ENCODE results near the gene MUC20.
"Not testable (repeated sequence)": the region's sequence is repeated elsewhere in the genome, so short reads cannot be mapped to it uniquely, and the experiment has no call there.

Gene MUC20

DNA sequence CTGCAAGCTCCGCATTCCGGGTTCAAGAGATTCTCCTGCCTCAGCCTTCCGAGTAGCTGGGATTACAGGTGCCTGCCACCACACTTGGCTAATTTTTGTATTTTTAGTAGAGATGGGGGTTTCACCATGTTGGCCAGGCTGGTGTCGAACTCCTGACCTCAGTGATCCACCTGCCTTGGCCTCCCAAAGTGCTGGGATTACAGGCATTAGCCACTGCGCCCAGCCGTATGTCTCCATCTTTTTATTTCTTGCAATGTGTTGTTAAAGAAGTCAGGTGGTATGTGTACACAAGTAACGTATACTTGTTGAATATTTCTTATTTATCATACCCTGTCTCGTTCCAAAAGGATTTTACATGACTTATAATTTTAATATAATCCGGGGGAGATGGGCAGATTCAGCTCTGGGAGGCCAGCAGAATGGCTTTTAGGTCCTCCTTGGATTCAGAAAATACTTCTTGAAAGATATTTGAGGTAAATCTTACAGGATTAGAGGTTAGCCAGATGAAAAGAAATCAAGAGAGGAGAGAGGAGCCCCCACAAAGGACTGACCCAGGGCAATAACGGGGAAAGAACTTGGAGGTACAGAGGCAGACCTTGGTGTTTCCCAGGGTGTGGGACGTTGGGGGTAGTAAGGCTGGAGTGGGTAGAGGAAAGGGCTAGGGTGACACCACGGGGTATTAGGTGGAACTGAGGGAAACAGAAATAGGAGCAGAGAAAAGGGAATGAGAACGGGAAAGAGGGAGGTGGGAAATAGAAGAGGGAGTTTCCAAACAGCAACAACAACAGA, 27.2 kb upstream of the MUC20 start:
- DNase-seq = no peak

GRCh38 chr3:195694217-195695076, 26.3 kb upstream of the MUC20 start:
- not testable (repeated sequence) for DNase-seq

DNA sequence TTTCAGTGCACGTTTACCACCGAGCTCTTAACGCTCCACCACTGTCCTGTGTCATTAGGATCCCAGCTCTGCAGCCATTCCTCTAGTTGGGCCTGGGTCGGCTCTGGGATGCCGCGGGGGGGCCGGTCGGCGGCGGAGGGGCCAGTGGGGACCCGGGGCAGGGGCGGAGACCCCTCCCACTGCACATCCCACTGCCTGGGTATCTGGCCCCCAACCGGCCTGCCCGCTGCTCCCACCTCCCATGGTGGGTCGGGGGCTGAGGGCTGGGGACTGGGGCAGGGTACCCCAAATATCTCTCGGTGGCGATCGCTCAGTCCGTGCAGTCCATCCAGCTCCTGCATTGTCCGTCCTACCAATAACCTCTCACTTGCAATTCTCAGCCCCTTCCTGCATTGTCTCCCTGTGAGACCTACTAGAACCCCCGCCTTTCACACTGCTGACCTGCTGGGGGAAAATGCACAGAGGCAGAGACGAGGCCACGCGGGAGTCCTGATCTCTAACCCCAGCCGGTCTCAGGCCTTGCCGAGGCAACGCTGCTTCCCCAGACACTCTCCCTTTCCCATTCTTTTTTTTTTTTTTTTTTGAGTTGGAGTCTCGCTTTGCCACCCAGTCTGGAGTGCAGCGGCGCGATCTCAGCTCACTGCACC, 24.0 kb upstream of the MUC20 start:
- no peak for DNase-seq

GRCh38 chr3:195697582-195698324, 23.0 kb upstream of the MUC20 start:
- no peak for DNase-seq

DNA sequence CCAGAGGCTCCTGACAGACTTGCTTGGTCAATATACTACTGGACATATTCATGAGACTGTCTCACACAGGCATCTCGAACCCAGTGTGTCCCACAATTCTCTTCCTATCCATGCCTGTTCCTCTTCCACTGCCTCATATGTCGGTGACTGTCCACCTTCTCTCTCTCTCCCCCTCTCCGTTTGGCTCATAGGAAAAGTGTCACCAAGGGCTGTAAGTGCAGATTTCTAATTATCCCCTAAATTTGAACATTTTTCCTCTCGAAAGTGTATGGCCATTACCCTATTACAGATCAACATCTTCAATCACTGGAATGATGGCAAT, 22.5 kb upstream of the MUC20 start:
- no peak for DNase-seq

DNA sequence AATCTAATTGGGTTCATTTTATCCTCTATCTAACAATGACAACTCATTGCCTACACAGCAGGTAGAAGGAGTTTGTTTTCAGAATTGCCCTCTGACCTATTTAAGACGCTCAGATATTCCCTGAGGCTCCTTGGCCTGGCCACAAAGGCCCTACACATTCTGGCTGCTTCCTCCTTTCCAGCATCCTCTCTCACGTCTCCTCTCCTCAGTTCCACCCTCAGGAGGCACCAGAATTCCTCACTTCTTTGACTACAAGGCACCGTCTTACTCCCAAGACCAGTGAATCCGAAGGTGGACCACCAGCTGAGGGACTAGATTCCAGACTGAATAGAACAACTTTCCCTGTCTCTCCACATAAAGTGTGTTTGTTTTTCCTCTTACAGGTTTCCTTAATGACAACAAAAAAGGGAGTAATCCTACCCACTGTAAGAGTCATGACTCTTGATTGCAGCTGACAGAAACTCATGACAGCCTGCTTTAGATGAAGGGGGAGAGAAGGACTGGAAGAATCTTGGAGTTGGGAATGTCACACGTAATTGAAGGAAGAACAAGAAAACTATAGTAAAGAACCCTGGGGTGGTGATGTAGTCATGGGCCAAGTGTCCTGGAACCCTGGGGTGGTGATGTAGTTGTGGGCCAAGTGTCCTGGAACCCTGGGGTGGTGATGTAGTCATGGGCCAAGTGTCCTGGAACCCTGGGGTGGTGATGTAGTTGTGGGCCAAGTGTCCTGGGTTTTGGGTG, 22.0 kb upstream of the MUC20 start:
- DNase-seq = no peak

DNA sequence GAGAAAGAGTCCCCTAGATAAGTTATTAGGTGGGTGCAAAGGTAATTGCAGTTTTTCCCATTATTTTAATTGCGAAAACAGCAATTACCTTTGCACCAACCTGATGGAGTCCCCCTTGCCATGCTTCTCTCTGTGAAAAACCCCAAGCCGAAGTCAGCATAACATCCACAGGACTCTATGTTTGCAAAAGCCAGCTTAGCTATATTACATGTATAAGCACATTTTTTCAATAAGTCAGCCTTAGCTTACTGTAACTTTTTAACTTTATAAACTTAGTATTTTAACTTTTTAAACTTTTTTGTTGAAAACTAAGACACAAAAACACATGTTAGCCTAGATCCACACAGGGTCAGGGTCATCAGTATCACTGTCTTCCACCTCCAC, 21.4 kb upstream of the MUC20 start:
- DNase-seq = no peak

GRCh38 chr3:195699860-195700259, 20.9 kb upstream of the MUC20 start:
- DNase-seq = no peak

DNA sequence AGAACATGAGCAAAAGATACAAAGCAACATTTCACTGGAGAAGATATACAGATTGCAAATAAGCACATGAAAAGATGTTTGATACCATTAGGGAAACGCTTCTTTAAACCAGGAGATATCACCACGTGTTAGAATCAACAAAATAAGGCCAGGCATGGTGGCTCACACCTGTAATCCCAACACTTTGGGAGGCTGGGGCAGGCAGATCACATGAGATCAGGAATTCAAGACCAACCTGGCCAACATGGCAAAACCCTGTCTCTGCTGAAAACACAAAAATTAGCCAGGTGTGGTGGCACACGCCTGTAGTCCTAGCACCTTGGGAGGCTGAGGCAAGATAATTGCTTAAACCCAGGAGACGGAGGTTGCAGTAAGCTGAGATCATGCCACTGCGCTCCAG, 20.5 kb upstream of the MUC20 start:
- DNase-seq = no peak

GRCh38 chr3:195701042-195701915, 19.5 kb upstream of the MUC20 start:
- no peak for DNase-seq

- no peak for DNase-seq
Observed at GRCh38 chr3:195703776-195704175, 17.0 kb upstream of the MUC20 start.

DNA sequence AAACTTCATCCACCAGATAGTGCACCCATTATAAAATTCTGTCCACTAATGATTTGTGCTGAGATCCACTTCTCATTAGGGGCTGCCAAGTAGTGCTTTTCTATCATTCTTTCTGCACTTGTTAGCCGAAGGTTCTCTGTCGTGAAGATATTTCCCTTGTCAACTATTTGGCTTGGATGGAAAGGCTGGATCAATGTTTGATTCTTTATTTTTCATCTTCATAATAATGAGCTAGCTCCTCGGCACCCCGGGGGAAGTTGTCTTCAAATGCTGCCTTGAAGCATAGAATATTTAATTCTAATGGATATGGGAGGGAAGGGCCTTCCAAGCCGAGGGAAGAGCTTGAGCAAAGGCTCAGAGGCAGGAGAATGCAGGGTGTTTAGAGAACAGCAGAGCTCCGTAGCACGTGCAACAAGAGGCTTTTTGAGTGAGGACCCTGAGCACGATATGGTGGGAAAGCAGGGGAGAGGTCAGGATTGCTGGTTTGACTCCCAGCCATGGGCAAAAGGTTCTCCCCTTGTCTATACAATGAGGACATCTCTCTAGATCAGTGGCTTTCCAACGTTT, 16.3 kb upstream of the MUC20 start:
- DNase-seq = no peak

- no peak for DNase-seq
Observed at GRCh38 chr3:195705081-195705991, 15.4 kb upstream of the MUC20 start.

- DNase-seq = no peak
Observed at GRCh38 chr3:195708061-195708460, 12.7 kb upstream of the MUC20 start.

GRCh38 chr3:195708626-195709481, 11.9 kb upstream of the MUC20 start:
- no peak for DNase-seq

DNA sequence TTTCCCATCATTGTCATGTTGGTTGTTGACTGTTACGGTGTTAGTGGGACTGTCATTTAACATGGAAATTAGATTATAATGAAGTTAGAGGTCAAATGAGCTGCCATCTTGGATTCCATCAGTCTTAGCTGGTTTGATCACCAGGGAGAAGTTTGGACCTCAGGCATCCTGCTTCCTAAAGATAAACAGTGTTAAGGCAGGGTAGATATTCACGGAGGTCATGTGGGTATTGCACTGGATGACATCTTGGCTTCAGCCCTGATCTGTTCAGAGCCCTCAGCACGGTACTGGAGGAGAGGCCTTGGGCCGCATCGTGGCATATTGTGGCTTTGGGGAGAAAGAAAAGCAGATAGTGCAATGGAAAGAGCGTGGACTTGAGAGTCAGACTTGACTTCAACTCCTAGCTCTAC, 11.1 kb upstream of the MUC20 start:
- DNase-seq = no peak

DNA sequence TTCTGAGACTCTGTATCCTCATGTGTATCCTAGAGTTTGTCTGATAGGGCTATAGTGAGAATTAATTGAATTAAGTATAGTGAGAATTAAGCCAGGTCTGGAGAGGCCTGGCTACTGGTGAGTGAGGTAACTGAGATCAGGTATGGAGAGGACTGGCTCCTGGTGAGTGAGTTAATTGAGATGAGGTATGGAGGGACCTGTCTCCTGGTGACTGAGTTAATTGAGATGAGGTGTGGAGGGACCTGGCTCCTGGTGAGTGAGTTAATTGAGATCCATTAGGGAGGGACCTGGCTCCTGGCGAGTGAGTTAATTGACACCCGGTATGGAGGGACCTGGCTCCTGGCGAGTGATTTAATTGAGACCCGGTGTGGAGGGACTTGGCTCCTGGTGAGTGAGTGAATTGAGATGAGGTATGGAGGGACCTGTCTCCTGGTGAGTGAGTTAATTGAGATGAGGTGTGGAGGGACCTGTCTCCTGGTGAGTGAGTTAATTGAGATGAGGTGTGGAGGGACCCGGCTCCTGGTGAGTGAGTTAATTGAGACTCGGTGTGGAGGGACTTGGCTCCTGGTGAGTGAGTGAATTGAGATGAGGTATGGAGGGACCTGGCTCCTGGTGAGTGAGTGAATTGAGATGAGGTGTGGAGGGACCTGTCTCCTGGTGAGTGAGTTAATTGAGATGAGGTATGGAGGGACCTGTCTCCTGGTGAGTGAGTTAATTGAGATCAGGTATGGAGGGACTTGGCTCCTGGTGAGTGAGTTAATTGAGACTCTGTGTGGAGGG, 10.5 kb upstream of the MUC20 start:
- not testable (repeated sequence) for DNase-seq

Data from NCI-H69 (cell line).